Measurements from ENCODE around the gene ABCD4. TPM values are rescaled to one million over a fixed set of nuclear protein-coding genes. Genes with fewer than 3 reads are reported as not detected.
A peak's percentile ranks its signal among the peaks of the same experiment; 100 is the strongest.

The ABCD4 gene
- total RNA-seq, 1 donor from 2014 or later: 59.4 TPM

GRCh38 chr14:74259513-74259912 lies 43.2 kb downstream of the ABCD4 start:
- DNase-seq (ENCODE audit: low spot score): no peak

- no peak for DNase-seq (ENCODE audit: low spot score)
Measured at GRCh38 chr14:74258764-74259035, 44.0 kb downstream of the ABCD4 start.

GRCh38 chr14:74257941-74258763 lies 44.6 kb downstream of the ABCD4 start:
- DNase-seq (ENCODE audit: low spot score): no peak

GRCh38 chr14:74257078-74257940 lies 45.4 kb downstream of the ABCD4 start:
- DNase-seq (ENCODE audit: low spot score): peak; percentile 19

GRCh38 chr14:74255281-74255680 lies 47.5 kb downstream of the ABCD4 start:
- DNase-seq (ENCODE audit: low spot score): no peak

- DNase-seq (ENCODE audit: low spot score): no peak
Measured at GRCh38 chr14:74249433-74250375, 53.0 kb downstream of the ABCD4 start.

- no peak for DNase-seq (ENCODE audit: low spot score)
Measured at GRCh38 chr14:74248017-74248416, 54.7 kb downstream of the ABCD4 start.

- no peak for DNase-seq (ENCODE audit: low spot score)
Measured at GRCh38 chr14:74246542-74246941, 56.2 kb downstream of the ABCD4 start.

- no peak for DNase-seq (ENCODE audit: low spot score)
Measured at GRCh38 chr14:74245292-74245691, 57.4 kb downstream of the ABCD4 start.

- no peak for DNase-seq (ENCODE audit: low spot score)
Measured at GRCh38 chr14:74244115-74244514, 58.6 kb downstream of the ABCD4 start.

GRCh38 chr14:74243051-74243450 lies 59.7 kb downstream of the ABCD4 start:
- DNase-seq (ENCODE audit: low spot score): no peak

GRCh38 chr14:74242780-74243042 lies 60.0 kb downstream of the ABCD4 start:
- no peak for DNase-seq (ENCODE audit: low spot score)

- no peak for DNase-seq (ENCODE audit: low spot score)
Measured at GRCh38 chr14:74242021-74242779, 60.5 kb downstream of the ABCD4 start.

- no peak for DNase-seq (ENCODE audit: low spot score)
Measured at GRCh38 chr14:74241652-74242017, 61.1 kb downstream of the ABCD4 start.

- no peak for DNase-seq (ENCODE audit: low spot score)
Measured at GRCh38 chr14:74240794-74241651, 61.7 kb downstream of the ABCD4 start.

- no peak for DNase-seq (ENCODE audit: low spot score)
Measured at GRCh38 chr14:74239848-74240793, 62.6 kb downstream of the ABCD4 start.

- DNase-seq (ENCODE audit: low spot score): no peak
Measured at GRCh38 chr14:74238974-74239847, 63.5 kb downstream of the ABCD4 start, which contains the start of gene VSX2. VSX2 (plus strand) TSS chr14:74239449; CDS start chr14:74239562, 113 bp downstream.

GRCh38 chr14:74237441-74237840 lies 65.3 kb downstream of the ABCD4 start:
- no peak for DNase-seq (ENCODE audit: low spot score)

Measured in mucosa of gallbladder (tissue), 1 donor.